Right hindlimb (tissue), 1 donor: ENCODE data around the gene TAF4.

Experiments used
- DNase-seq: peaks from one replicate; pipeline ENCODE4 v3.0.0-alpha.2; 2018

The TAF4 gene

DNA sequence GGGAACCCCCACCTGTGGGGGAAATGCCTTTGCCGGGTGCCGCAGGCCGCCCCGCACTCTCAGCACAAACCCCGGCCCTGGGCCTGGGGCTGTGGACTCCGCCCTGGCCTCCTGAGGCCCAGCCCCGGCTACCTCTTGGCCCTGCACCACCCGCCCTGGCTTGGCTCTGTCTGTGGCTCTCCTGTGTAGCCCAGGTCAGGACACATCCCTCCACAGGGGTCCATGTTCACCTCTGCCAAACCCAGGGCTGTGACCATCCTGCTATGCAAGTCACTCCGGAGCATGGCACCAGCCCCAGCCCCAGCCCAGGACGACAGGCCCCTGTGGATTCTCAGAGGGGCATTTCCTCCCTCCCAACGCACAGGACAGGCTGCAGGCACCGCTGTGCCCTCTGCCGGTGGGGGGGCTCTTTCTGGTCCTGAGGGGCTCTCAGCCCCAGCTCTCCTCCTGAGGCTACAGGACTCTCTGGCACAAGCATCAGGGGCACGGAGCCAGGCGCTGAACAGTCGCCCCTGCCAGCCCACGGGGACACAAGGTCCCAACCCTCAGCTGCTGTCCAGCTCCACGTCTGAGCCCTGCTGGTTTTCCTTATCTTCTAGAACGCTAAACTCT lies 45.7 kb downstream of the TAF4 start:
- no peak for DNase-seq

DNA sequence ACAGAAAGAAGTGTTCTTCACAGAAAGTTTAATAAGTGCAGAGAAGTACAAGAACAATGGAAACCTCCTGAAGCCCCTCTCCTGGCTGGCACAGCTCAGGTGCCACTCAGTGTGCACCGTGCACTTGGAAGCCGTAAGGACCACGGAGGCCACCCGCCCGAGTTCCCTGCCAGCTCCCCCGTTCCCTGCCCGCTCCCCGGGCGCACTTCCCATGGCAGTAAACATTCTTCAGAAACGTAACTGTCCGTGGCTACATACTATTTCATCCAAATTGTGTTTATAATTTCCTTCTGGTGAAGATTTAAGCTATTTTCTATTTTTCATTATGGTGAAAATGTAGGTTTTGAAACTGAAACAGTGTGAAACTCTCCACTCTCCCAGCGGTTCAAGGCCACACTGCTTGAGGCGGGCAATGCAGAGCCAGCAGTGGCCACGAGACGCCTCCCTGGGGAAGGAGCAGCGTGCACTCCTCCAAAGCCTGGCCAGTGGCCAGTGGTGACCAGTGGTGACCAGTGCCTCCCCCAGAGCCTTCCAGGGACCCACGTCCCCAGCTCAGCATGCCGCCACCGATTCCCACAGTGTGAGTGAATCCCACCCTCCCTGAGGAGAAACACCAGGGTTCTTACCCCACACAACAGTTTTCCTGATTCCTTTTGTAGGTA lies 46.4 kb downstream of the TAF4 start:
- DNase-seq: no peak

DNA sequence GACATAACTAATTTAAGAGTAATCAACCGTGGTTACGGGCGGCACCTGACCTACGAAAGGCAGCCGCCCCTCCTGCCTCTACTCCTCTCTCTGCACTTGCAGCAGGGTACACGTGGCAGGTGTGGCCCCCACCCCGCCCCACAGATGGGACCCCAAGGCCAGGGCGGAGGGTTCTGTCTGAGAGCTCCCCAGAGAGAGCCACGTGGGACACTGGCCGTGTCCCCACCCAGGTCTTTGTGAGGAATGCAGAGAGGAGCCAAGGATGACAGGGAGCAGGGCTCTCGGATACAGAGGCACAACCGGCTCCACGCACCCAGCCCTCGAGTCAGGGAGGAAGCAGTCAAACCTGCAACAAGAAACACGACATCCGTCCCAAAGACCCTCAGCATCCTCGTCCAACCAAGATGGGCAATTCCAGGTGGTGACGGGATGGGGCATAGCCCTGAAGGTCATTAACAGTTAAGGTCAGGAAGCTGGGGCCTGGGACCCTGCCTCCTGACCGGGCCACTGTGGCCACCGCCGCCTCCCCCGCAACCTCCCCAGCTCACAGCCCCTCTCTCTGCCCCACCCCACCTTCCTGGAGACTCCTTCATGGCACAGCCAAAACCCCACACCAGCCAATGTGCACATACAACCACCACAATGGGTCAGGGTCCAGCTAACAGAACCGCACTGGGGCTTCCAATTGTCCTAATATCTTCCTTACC lies 47.1 kb downstream of the TAF4 start:
- DNase-seq: no peak

DNA sequence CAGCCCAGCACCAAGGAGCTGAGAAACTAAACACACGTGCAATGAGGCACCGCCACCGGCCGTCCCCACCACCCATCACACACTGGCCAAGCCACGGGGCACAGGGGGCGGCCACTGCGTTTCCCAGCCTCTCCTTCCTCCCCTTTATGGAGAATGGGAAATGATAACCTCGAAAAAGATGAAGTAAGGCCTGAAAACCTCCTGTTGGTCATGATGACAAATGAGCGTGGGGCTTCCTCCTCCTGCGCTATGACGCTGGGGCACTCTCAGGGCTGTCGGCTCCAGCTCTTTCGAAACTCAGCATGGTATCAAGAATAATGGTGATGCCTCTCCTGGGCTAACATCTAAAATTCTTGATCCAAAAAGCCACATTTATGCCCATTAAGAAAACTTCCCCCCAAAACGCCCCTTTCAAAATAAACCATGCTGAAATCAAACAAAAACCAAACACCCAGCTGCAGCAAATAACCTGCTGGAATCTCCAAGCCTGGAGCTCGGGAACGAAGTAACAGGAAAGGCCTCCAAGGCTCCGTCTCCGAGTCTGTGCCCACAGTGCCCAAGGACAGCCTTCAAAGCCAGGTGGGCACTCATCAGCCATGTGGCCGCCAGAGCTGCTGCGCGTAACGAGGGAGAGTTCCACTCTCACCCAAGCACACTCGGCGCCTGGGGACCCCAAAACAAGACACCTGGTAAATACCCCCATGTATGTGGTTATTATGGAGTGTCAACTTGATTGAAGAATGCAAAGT lies 50.0 kb downstream of the TAF4 start:
- no peak for DNase-seq

DNA sequence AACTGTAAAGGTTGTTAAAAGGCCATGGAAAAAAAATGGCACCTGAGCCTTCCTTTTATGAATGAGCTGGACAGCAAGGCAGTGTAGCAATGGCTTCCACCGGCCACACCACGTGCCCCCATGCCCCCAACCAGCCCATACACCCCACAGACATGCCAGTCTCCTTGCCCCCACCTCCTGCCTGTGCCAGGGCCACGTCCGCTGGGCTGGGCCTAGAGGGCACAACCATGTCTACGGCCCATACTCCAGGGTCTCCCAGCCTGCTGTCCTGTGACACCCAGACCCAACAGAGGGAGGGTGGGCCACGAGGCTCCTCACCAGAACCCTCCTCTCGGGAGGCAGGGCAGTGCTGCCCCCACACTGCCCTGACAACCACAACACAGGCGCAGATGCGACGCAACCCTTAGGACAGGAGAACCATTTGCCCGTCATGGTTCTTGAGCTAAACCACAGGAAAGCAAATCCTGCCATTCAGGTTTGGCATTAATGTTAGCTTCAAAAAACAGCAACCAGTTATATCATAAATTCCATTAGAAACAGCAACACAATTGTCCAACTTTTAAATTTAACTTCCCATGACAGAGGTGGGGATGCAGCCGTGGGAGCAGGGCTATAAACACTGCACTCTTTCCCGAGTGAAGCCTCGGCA lies 50.7 kb downstream of the TAF4 start:
- DNase-seq: no peak

DNA sequence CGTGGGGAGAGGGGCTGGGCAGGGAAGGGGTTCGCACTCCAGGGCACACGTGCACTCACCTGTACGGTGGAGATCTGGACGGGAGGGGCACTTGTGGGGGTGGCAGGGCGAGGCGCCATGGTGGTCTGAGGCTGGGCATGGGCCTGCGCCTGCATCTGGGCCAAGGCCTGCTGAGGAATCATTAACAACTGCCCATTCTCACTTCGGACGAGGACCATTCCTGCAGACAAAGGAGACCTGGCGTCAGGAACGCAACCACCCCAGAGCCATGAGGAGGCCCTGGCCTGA lies 51.2 kb downstream of the TAF4 start:
- DNase-seq: no peak

DNA sequence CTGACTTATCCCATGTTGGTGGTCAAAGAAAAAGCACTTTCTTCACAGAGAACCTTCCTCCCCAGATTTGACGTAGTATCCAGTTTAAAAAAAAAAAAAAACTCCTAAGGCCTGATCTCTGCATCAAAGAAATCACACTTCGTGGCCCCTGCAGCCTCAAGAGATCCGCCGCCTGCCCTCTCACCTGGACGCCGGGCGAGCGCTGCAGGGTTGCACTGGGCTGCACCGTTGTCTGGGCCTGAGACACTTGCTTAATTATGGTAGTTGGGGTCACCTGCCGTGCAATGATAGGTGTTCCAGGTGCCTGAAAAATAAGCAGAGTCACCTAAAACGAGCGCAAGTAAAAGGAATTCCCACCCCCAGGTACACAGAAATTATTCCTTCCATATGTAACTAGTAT lies 53.0 kb downstream of the TAF4 start:
- DNase-seq: no peak

DNA sequence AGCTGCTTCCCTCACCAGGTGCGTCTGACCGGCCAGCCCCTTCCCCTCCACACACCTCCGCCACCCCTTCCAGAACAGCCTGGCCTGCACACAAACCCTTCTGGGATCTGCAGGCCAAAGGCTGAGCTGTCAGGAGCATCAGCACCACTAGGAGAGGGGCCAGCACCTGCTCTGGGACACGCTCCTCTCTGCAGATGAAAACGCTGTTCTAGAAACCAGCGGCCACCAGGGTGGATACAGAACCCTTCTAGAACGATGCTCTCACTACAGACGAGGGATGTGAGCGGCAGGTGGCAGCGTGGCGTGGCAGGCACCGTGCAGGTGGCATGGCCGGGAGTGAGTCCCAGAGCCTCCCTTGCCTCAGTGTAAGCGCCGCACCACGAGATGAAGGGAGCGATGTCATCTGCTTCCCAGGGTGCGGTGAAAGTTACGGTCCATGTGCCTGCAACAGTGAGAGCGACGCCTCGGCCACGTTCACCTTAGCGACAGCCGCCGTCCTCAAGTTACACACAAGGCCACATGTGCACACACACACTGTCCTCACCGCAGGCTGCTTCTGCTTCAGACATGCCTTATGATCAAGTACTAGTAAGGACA lies 53.6 kb downstream of the TAF4 start:
- DNase-seq: no peak

DNA sequence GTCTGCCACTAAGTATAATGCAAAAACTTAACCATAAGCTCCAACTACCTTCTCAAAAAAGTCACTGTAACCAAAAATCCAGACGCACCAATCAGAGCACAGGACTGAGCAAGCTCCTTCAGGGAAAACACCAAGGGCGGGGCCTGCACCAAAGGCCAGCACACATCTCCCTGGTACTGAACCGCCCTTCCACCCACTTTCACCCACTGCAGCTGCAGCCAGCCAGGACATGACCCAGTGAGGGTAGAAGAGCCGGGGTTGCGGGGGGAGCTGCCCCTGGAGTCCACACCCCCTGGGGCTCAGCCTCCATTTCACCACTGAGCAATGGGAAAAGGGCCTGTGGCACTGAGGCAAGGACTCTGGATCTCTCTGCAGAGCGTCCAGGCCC lies 54.3 kb downstream of the TAF4 start:
- no peak for DNase-seq

DNA sequence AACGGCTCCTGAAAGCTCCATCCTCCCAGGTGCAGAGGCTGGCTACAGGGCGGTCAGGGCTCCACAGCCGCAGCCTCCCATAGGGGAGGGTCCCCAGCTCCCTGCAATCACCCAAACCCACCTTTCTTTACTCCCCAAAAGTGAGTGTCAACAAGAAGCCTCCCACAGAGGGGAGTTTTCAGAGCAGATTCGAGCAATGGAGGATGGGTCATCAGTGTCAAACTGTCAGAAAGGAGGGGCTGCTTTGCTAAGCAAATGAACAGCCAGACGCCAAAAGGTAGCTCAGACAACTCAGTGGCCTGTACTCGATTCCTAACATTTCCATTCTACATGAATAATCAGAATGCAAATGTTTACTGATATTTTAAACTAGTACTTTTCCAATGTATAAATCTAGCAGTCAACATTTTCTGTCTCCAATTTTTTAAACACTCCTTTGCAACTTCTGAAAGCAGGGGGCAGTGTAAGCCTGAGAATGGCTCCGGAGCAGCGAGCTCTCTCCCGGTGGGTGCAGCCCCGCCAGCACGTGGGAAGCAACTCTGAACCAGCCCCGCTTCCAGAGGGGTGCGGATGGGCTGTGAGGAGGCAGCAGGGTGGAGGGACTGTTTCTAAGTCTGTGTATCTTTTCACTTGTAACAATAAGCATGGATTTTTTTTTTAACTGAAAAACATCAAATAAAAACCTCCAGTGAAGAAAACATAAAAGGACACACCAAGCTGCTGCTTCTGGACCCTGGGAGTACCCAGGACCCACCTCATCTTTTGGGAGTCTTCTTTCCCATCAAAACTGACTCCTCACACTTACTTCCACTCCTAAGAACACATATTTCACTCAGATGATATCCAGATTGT lies 54.9 kb downstream of the TAF4 start:
- peak; percentile 65 for DNase-seq

DNA sequence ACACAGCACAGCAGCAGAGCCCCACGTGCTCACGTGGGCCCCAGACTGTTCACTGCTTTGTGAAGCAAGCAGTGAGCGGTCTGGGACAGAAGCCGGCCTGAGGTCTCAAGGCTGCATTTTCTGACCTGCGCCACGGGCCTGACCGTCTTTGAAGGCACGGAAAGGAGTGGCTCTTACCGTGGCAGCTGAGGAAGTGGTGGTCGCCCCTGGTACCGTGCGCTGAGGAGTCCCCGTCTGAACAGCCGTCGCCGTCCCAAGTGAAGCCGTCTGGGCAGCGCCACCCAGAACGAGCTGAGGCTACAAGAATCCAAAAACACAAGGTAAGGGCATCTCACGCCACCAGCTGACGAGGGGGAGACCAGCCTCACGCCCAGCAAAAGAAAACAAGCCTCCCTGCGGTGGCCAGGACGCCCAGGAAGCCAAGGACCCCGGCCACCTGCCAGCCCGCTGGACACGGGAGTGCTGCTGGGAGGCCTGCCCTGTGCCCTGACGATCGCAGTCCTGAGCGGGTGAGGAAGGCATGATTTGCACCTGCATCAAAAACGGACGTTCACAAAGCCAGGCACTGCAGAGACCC lies 55.7 kb downstream of the TAF4 start:
- no peak for DNase-seq

DNA sequence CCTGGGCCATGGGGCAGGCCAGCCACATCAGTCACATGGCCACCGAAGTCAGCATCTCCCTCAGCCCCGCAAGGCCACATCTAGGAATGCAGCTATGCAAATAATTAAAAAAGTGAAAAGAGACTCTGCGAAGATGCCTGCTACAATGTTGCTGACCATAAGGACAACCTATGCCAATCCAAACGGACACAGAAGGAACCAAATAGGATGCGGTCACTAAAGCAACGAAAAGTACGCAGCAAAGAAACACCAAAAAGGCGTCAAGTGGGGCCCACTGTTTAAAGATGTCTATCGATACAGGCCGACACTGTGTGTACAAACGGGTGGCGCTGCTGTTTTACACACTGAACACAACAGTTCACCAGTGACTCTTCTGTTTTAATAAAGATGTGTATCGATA lies 56.4 kb downstream of the TAF4 start:
- DNase-seq: no peak

DNA sequence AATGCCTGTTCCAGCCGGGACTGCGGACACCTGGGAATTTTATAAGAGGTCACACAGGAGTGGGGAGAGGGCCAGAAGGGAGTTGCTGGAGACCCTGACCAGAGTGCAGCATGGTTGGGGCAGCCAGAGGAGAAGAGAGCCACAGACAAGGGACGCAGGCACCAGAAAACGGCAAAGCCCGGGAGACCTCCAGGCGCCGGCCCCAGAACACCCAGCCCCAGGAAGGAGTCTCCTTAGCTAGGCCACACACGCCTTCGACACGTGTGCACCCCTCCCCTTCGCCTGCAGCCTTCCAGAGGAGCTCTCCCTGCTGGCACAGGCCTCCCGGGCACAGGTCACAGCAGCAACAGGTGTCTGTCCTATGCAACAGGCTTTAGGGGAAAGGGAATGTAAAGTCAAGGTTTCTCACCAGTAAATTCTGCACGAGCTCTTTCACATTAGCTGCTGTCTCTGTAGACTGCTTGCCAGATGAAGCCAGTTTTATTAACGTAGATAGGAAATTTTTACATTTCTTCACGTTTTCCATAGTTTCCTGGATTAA lies 57.0 kb downstream of the TAF4 start:
- no peak for DNase-seq

DNA sequence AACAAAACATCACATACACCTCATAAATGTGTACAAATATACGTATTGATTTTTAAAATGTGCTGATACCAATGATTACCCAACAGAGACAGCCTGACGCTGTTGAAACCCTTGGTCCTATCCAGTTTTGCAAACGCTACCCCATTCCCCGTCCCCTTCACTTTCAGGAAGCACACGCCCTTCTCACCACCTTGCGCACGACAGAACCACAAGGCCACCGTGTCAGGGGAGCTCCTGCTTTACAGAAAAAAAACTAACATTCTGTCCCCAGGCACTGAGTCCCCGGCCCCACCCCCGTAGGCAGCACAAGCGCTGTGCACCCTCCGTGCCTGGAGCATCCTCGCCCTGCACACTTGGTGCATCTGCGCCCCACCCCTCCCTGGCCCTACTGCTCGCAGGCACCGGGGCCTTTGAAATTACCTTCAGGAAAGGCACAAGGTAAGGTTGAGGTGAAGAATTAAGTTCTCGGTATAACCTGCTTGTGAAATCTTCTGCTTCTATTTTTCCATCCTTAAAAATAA lies 58.5 kb downstream of the TAF4 start:
- no peak for DNase-seq

DNA sequence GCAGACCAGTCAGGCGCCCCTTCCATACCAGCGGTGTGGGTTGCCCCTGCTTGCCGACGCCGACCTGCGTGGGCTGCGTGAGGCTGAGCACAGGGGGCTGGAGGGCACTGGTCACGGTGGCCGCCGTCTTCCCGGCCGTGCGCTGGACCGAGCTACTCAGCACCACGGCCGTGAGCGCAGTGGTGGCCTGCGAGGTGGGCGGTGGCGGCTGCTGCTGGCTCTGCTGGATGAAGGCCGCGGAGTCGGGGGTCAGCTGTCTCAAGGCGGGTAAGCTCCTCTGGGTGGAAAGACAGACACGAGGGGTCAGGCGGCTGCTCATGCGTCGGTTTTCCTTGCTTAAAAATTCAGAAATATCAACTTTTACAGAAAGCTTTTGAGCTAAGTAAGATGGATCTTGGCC lies 59.2 kb downstream of the TAF4 start:
- no peak for DNase-seq

DNA sequence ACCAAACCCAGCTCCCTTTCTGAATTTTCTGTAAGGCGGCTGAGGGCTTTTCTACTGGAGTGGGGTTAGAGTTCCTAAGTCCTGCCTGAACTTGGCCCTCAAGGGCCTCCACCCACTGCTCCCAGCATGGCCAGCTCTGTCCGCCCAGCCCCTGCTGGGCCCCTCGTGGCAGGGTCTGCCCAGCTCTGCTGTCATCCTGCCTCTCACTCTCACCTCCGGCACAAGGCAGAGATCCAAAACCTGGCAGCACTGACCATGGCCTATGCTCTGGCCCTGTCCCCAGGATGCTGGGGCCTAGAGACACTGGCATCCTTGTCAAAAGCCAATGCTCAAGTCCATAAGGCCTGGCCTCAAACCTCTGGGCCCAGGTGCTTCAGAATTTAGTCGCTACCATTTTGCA lies 61.1 kb downstream of the TAF4 start:
- DNase-seq: no peak

DNA sequence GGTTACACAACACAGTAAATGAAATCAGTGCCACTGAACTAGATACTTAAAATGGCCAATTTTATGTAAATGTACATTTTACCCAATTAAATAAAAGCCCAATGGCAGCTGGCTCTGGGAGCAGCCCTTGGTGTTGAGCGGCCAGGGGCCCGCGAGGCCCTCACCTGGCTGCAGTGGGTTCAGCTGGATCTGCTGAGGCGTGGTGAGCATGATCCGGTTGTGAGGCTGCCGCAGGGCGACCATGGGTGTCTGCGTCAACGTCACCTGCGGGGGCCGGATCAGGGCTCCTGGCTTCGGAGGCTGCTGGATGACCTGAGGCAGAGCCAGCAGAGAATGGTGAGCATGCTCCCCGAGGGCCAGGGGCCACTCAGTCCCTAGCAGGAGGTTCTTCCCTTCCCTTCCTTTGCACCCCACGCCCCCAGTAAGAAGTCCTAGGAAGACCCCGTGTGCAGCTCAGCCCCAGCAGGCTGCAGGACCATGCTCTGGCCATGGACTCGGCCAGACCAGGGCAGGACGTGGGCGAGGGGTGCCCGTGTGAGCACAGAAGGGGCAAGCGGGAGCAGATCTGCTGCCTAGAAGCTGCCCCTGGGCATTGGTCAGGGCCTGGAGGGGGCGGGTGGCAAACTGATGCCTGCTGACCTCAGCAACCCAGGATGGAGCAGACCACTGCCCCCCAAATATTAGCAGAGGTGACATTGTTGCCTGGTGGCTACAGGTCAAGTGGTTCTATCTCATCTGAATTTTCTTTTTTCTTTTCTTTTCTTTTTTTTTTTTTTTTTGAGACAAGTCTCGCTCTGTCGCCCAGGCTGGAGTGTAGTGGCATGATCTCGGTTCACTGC lies 61.9 kb downstream of the TAF4 start:
- no peak for DNase-seq

DNA sequence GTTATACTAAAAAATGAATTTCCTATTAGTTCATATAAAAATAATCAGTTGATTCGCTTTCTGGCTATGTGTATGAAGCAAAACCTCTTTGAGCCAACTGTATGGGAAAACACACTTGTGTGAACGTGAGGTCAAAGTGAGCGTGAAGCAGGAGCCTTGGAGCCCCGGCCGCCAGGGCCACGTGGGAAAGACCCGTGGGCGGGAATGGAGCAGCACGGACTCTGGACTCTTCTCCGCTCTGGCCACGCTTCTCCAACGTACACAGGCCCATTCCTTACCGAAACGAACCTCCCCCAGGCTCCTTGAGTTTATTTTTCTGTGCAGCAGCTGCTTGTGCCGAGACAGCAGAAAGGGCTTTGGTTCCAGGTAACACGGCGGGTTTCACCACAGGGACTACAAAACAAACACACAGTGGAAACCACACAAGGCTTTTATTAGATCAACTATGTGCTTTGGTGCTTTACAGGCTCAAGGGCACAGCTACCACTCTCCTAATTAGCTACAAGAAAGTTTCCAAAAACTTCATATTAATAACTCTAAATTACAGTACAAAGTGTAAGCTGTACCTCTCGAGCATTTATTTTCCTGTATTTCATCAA lies 62.7 kb downstream of the TAF4 start:
- no peak for DNase-seq

DNA sequence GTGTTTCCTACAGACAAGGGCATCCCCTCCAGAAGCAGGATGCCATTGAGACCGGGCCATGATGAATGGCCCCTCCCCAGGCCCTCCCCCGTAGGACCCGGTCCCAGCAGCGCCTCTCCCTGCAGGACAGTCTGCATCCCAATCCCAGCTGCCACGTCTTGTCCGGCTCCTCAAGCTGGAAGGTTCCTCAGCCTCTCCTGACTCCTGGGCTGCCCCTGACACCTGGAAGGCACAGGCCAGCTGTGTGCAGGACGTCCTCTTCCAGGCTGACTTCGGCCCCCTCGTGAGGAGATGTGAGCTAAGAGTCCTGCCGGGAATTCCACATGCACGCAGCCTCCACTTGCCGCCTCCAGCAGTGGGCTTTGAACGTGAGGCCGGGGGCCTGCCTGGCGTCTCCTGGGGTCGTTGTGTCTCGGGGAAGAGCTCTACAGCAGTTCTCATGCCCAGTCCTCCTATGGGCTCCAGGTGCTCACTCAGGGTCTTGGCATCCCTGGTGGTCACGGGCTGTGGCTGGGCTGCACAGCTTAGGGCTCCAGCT lies 64.4 kb downstream of the TAF4 start:
- no peak for DNase-seq
